GM19463 (cell line): ENCODE results near the gene TIGD4.

ENCODE experiments used
- ATAC-seq: cut with Tn5 transposase; IDR thresholded peaks from one replicate; pipeline ENCODE4 v1.9.1; 2021; ENCODE audit warnings: mild to moderate bottlenecking, moderate library complexity; ENCODE audit not compliant: unreplicated experiment

Gene TIGD4

DNA sequence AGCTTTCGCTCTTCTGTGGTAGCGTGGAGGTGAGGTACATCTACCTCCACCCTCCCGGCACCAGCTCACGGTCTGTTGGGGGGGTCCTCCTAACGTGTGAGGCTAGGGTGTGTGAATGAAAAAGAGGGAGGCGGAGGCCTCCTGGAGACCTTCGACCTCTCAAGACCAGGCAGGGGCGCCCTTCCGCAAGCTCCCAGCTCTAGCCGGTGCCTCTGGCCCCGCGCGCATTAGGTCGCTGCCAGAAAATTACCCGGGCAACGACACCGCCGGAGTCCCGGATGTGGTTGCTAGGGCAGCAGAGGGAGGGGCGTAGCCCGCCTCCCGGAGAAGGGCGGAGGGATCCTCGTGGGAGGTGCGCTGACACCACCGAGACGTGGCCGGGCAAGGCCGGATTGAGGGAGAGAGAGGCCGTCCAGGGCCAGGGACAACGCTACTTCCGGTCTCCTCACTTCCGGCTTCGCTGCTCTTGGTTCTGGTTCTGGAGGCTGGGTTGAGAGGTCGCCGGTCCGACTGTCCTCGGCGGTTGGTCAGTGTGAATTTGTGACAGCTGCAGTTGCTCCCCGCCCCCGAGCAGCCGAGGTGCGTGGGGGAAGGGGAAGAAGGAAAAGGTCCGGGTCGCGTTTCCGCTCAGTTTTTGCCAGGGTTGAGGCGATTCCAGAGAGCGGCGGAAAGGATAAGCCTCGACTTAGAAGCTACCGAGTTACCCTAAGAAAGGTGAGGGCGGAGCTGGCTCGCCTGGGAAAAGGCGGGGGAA, at the start of gene TIGD4, which contains the start of gene ARFIP1:
TSS of gene TIGD4 (minus strand) at position 218 of the 754 bp plus-strand sequence. CDS start 8,726 bp downstream, outside the sequence.
TSS of gene ARFIP1 (plus strand) at position 442 of the 754 bp plus-strand sequence. CDS start 49,680 bp downstream, outside the sequence.
- ATAC-seq = peak; percentile 92

DNA sequence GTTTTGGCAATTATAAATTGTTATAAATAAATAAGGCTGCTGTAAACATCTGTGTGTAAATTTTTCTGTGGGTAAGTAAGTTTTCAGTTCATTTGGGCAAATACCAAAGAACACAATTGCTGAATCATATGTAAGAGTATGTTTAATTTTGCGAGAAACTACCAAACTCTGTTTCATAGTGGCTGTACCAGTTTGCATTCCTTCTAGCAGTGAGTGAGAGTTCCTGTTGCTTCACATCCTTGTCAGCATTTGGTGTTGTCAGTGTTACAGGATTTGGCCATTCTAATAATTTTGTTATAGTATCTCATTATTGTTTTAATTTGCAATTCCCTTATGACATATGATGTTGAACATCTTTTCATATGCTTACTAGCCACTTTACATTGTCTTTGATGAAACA, 48.6 kb upstream of the TIGD4 start:
- ATAC-seq = no peak

DNA sequence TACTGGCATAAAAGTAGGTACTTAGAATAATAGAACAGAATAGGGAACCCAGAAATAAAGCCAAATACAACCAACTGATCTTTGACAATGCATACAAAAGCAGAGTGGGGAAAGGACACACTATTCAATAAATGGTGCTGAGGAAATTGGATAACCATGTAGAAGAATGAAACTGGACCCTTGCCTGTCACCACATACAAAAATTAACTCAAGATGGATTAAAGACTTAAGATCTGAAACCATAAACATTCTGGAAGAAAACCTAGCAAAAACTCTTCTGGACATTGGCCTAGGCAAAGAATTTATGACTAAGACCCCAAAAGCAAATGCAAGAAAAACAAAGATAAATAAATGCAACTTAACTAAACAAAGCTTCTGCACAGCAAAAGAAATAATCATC, 45.8 kb upstream of the TIGD4 start:
- ATAC-seq = no peak

DNA sequence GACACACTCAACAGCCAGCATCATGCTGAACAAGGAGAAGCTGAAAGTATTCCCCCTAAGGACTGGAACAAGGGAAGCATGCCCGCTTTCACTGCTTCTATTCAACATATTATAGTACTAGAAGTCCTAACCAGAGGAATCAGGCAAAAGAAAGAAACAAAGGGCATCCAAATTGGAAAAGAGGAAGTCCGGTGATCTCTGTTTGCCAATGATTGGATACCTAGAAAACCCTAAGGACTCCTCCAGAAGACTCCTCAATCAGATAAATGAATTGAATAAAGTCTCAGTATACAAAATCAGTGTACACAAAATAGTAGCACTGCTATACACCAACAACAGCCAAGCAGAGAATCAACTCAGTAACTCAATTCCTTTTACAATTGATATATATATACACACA, 45.0 kb upstream of the TIGD4 start:
- no peak for ATAC-seq

DNA sequence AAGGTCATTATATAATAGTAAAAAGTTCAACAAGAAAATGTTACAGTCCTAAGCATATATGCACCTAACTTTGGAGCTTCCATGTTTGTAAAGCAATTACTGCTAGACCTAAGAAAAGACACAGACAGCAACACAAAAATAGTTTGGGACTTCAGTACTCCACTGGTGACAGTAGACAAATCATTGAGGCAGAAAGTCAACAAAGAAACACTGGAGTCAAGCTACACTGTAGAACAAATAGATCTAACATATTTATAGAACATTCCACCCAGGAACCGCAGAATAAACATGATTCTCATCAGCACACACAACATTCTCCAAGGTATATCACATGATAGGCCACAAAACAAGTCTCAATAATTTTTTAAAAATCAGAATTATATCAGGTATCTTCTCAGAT, 42.8 kb upstream of the TIGD4 start:
- ATAC-seq = no peak

DNA sequence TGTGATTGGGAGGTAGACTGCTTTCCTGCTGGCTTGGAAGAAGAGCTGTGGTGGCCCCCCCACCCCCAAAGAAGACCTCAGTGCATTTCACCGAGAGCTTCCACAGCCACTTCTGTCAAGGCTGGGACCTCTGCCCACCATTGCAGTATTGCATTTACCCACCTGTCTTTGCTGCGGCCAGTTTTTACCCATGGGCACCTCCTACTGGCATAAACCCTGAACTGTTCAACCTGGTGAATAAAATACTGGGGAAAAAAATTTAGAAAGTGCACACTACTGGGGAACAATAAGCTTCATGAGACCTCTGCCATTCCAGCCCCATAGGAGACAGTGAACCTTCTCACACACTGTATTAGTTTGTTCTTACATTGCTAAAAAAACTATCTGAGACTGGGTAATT, 40.5 kb upstream of the TIGD4 start:
- ATAC-seq = no peak

DNA sequence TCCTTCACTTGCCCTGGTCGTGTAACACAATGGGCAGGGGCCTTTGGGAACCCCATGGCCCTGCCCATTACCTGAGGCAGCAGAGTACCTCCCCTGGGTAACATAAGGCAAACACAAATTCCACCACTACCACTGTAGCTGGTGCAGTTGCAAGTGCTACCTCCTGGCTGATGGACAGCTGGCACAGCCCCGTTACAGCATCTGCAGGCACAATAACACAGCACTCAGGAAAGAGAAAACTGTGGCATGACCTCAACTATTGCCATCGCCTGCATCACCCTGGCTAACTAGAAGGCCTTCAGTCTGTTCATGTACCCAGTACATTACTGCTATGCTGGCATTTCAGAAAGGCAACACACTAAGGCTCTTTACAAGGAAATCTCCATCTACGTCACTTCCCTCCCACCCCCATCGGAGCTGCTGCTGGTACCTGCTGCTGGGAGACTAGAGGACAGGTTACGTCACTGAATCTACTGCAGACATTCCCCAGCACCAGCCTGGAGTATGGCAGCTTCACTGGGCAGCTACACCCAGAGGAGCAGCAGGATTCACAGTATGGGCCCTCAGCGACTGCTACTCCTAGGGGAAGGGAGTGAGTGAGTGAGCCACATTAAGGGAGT, 39.6 kb upstream of the TIGD4 start:
- no peak for ATAC-seq

DNA sequence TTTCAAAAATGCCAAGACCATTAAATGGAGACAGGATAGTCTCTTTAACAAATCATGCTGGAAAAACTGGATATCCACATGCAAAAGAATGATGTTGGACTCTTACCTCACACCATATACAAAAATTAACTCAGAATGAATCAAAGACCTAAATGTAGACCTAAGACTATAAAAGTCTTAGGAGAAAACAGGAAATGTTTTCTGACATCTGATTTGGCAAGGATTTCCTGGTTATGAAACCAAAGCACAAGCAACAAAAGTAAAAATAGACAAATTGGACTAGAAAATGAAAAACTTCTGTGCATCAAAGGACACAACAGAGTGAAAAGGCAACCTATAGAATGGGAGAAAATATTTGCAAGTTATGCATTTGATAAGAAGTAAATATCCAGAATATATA, 37.8 kb upstream of the TIGD4 start:
- ATAC-seq = no peak

DNA sequence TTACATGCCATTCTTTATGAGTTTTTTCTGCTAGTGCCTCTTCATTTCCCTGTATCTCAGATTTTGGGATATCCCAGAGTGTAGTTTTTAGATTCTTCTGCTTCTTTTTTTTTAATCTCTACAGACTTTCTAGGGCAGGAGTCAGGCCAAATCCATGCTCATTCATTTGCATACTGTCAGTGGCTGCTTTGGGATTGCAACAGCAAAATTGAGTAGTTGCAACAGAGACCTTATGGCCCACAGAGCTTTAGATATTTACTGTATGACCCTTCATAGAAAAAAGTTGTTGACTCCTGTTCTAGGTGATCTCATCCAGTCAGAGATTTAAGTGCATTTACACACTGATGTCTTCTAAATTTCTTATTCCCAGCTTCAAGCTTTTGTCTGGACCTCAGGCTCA, 35.5 kb upstream of the TIGD4 start:
- ATAC-seq = no peak

DNA sequence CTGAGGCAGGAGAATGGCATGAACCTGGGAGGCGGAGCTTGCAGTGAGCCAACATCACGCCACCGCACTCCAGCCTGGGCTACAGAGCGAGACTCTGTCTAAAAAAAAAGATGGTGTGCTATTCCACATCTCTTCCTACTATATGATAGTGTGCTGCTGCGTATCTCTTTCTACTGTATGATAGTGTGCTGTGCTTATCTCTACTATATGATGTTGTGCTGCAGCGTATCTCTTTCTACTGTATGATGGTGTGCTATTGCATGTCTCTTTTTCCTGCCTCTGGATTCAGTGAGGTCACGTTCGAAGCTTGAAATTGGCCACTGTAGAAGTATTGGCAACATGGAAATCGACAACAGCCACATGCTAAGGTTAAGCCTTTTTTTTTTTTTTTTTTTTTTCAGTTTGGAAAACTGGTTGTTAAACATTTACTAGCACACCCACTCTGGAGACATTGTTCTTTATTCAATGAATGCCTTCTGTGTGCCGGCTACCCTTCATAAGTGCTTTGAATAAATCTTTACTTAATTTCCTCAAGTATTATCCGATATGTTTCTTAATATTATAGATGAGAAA, 31.3 kb upstream of the TIGD4 start:
- ATAC-seq = no peak

DNA sequence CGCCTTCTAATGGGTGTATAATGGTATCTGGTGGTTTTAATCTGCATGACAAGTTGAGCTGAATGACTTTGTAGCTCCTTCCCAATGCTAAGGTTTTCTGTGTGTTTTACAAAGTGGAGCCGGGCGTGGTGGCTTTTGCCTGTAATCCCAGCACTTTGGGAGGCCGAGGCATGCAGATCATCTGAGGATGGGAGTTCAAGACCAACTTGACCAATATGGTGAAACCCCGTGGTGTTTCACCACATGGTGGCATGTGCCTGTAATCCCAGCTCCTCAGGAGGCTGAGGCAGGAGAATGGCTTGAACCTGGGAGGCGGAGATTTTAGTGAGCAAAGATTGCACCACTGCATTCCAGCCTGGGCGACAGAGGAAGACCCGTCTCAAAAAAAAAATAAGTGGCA, 29.1 kb upstream of the TIGD4 start:
- no peak for ATAC-seq

DNA sequence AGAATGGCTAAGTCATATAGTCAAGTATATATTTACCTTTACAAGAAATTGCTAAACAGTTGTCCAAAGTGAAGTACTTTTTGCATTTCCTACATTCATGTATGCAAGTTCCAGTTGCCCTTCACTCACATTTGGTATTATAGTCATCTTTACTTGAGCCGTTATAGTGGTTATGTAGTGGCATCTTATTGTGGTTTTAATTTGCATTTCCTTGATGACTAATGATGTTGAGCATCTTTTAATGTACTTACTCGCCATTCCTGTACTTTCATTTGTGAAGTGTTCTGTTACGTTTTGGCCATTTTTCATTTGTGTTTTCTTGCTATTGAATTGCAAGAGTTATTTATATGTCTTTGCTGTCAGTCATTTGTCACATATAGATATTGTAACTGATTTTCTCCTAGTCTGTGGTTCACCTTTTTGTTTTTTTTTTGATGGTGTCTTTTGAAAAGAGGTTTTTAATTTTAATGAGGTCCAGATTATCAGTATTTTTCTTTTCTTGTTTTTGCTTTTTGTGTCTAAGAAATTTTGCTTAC, 27.8 kb upstream of the TIGD4 start:
- no peak for ATAC-seq

DNA sequence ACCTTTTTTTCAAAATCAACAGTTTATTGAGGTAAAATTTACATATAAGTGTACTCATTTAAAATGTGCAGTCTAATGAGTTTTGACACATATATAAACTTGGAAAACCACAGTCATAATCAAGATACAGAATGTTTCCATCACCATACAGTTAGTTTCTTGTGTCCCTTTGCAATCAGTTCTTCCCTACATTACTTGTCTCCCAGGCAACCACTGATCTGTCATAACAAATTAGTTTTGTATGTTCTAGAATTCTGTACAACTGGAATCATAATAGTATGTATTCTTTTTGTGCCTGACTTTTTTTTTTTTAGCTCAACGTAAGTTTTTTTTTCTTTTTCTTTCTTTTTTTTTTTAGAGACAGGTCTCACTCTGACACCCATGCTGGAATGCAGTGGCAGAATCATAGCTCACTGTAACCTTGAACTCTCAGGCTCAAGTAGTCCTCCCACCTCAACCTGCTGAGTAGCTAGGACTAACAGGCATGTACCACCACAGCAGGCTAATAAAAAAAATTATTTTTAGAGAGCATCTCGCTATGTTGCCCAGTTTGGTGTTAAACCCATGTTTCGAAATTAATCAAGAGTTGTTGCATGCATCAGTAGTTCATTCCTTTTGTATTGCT, 27.1 kb upstream of the TIGD4 start:
- no peak for ATAC-seq

DNA sequence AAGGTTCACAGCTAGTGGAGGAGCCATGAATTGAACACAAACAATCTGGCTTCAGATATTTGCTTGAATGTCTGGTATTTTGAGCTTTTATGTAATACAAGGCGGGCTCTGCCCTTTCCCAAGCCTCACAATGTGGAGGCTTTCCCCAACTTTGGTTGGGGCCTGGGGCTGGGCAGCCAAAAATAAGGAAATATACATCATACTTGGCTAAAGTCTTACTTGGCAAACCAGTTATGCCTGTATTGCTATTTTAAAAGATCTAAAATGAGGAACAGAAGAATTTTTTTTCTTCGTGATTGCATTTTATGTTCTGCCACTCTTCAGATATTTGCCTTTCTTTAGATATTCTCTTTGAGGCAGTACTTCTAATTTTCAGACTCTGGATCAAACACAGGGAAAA, 26.3 kb upstream of the TIGD4 start:
- ATAC-seq = no peak

DNA sequence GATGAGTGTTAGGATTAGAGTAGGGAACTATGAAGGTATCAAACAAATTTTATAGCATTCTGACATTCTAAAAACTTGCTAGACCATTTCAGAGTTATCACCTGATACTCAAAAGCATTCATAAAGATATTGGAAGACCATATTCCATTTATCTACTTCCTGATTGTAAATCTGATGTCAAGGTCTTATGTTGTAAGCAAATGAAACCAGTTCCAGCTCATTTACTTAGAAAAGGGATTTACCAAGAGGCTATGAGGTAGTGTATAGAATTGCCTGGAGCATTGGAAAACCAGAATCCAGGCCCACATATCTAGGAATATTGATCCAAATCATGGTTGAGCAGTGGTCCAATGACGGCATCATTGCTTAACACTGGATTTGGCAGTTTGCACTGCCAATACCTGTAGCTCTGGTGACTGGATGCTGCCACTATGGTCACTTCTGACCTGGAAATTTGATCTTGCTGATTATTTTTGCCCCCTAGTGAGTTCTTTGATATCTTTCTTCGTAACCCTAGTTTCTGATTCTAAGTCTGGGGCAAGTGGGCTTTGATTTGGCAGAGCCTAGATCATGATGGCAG, 25.6 kb upstream of the TIGD4 start:
- no peak for ATAC-seq

DNA sequence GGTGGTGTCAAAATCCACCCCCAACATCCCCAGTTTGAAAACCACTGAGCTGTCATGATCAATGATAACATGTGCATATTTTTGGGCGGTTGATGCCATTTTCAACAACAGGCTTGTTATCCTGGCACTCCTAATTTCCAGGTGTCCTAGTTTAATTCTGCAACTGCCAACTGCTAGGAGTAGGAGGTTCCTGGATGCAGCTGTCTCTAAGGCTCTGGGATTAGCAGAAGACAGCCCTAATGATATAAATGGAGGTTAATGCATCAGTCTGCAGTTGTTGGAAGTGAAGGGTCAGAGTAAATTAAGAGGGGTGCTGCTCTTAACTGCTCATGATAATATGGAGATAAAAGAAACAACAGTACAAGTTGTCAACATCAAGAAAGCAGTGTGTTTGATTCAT, 24.0 kb upstream of the TIGD4 start:
- no peak for ATAC-seq

DNA sequence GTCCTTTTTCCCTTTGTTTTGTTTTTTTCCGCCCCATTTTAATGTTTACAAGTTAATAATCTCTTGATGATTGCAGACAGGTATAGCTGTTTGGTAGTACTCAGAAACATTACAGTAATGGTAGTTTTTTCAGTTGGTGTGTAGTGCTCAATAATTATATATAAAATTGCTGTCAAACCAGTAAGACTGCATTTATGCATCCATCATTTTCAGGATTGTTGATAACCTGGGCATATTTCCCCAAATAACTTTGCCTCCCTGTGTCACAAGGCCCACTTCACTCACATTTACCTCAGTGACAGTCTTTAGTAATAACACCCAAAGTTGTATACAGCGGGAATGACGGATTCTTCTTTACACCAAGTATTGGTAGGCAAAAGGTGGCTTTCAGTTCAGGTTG, 16.4 kb upstream of the TIGD4 start:
- no peak for ATAC-seq

DNA sequence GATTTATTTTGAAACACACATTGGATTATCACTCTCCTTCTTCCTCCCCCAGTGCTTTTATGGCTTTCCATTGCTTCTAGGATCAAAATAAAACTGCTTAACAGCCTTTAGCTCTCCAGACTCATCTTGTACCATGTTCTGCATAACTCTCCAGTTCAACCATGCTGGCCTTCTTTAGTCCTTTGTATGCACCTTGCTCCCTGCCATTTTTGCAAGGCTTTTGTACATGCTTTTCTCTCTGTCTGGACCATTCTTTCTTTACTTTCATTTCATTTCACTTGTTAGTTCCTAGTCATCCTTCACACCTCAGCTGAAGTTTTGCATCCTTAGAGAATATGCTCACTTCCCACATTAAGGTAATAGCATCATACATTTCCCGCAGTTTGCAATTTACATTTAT, 7.1 kb upstream of the TIGD4 start:
- no peak for ATAC-seq

DNA sequence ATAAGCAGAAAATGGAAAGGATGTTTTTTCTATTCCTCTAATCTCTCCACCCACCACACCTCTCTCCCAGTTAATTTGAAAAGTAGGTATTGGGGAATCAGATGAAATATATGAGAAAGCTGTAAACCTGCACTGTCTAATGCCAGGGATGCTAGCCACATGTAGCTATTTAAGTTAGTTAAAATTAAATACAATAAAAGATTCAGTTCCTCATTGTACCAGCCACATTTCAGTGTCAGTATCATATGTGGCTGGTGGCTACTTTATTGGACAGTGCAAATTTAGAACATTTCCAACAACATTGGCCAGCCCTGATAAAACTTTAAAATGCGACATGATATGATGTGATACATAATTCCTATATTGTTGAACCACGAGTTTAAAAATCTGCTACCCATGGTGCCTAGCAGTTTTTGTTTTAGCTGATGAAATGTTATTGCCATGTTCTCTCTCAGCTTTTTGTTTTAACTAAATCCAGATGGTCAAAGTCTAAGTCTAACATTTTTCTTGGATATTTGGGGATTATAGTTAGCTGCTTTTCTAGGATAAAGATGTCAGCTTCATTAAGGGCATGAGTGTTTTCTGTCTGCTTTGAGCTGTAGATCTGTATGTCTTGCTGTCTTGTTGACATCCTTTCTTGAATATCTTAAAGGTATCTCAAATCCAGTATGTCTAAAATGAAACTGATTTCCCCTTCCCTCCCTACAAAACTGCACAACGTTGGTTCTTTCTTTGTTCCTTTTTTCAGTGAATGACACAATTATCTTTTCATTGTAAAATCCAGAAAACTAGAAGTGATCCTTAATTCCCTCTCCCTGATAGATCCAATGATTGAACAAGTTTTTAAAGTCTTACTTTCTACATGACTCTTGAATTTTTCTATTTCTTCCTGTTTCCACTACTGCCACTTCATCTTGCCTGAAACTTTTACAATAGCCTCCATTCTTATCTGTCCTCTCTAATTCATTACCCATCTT, 6.4 kb upstream of the TIGD4 start:
- no peak for ATAC-seq
